NCI-H526 treated with DMSO at 0.1 percent for 48 hours (cell line): Measurements from ENCODE around the gene TET2.

Experiments used
- DNase-seq: peaks from one replicate; lab custom pipeline; 2025; lab: John Stamatoyannopoulos, UW

Gene TET2

GRCh38 chr4:105146276-105147015 lies at the start of gene TET2:
Gene TET2 (plus strand): TSS chr4:105146876. CDS start chr4:105233943, 87,067 bp downstream.
- peak; percentile 50 for DNase-seq

GRCh38 chr4:105102016-105102415 lies 44.7 kb upstream of the TET2 start:
- no peak for DNase-seq

GRCh38 chr4:105106426-105106825 lies 40.2 kb upstream of the TET2 start:
- no peak for DNase-seq

DNA sequence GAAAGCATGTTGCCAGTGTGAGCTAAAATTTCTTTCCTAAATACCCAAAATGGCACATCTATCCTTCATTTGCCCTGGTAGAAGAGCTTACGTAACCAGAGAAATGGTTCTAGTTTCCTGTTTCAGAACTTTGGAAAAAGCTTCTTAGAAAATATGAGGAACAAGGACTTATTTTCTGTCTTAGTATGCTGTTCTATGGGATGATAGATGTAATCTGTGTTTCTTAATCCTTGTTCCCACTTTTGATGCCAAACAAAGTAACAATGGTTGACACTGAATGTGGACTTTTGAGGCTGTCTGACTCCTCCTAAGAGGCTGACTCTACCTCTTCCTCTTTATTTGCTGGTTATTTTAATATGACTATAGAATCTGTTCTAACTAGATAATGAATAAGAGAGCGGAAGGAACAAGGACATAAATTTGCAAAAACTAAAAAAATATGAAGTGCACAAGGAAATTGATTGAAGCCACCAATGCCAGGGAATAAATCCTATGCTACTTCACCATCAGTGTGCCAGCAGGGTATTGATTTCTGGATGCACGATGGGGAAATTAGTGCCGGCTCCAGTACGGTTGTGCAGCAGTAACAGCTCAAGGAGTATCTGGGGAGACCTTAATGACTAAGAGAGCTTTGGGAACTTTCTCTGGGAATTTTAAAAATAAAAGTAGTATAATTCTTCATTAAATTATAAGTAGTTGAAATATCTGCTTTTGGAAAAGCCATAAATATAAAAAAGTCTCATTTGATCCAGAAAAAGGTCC lies 39.4 kb upstream of the TET2 start:
- no peak for DNase-seq

GRCh38 chr4:105108971-105109370 lies 37.7 kb upstream of the TET2 start:
- DNase-seq, result no peak

- no peak for DNase-seq
These were observed 34.4 kb upstream of the TET2 start for GRCh38 chr4:105112274-105112673.

- no peak for DNase-seq
These were observed 32.9 kb upstream of the TET2 start for GRCh38 chr4:105113800-105114199.

DNA sequence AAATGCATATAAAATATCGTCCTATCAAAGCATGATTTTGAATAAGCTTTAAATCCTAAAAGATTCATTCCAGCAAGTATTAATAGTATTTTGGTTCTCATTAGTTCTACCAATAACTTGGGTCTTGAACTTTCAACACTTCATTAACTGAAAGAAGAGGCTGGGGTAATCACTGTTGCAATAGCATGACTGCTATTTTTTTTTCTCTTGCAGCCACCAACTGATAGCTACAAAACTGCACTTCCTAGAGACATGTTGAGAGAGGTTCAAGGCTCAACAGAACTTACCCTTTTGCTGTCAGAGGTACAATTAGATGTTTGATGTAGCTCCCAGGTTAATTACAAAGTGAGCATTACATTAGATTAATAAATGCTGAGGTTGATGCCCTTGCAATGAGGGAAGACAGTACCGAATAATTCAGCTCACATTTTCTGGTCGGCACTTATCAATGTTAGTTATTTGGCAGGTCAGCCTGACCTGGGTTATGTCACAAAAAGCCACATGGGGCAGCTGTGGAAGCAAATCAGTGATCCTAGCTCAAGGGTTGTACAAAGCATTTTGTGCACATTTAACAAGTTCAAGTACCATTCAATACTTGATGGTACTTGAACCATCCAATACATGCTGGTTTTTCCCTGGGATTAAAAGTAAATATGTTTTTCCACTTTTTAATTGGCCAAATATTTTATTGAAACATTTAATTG lies 29.9 kb upstream of the TET2 start:
- no peak for DNase-seq

DNA sequence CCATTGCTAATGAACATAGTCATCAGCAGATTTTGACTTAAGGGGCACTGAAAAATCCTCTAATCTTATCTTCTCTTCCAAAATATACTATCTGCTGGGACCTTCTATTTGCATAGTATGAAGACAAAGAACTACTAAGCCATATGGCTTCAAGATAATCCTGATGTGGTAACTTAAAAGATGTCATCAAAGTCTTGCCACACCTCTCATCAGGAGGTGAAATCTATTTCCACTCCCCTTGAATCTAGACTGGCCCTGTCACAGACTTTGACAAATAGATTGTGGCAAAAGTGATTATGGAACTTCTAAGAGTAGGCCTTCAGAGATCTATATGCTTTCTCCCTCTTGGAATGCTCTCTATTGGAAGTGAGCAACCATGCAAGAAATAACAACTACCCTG lies 27.3 kb upstream of the TET2 start:
- DNase-seq, result no peak

DNA sequence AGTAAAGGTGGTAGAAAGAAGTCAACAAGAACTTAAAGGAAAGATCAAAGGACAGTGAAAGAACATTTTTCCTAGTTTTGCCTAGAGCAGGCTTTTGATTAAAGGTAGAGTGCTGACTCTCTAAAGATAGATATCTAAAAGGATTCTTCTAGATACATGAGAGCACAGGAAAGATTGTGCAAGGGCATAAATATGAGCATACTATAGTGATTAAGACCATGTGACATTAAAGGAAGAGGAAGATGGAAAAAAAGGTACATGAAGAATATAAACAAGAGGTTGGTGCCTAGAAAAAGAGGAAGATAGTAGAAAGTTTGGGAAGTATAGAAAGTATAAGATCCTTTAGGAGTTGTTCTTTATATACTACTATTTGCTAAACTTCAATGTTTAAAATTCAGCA lies 26.1 kb upstream of the TET2 start:
- DNase-seq, result no peak

DNA sequence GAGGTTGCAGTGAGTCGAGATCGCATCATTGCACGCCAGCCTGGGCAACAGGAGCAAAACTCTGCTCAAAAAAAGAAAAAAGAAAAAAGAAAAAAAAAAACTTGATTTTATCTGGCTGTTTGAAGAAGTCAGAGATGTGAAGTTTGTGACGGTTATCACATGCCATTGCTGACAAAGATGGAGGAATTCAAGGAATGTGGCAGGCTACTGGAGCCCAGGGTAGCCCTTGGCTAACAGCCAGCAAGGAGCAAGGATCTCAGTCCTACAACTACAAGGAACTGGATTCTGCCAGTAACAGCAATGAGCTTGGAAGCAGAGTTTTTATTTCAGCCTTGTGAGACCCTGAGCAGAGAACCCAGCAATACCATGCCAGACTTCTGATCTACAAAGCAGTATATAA lies 24.3 kb upstream of the TET2 start:
- DNase-seq, result no peak

- DNase-seq, result no peak
These were observed 20.1 kb upstream of the TET2 start for GRCh38 chr4:105126311-105127169.

GRCh38 chr4:105127170-105127445 lies 19.6 kb upstream of the TET2 start:
- no peak for DNase-seq

GRCh38 chr4:105128208-105128607 lies 18.5 kb upstream of the TET2 start:
- no peak for DNase-seq

- DNase-seq, result no peak
These were observed 17.2 kb upstream of the TET2 start for GRCh38 chr4:105129286-105130040.

DNA sequence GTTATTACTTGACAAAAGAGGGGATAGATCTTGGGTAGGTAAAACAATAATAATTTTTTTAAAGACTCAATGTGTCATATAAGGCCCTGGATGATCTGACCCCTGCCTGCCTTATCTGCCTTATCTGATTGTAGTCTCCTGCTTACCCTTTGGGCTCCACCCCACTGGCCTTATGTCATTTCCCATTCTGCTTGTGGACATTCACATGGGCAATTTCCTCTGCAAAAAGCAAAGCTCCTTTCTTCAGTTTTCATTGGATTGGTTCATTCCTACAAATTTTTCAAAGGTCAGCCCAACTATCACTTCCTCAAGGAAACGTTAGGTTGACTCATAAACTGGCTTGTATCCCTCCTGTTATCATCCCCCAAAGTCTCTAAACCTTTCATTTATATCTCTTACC lies 15.7 kb upstream of the TET2 start:
- no peak for DNase-seq

DNA sequence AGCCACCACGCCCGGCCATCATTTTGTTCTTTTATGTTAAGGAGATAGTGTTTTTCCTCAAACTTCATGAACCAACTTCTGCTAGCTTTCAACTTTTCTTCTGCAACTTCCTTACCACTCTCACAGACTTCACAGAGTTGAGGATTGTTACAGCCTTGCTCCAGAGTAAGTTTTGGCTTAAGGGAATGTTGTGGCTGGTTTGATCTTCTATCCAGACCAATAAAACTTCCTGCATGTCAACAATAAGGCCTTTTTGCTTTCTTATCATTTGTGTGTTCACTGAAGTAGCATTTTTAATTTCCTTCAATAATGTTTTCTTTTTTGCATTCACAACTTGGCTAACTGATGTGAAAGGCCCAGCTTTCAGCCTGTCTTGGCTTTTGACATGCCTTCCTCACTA lies 12.7 kb upstream of the TET2 start:
- no peak for DNase-seq

DNA sequence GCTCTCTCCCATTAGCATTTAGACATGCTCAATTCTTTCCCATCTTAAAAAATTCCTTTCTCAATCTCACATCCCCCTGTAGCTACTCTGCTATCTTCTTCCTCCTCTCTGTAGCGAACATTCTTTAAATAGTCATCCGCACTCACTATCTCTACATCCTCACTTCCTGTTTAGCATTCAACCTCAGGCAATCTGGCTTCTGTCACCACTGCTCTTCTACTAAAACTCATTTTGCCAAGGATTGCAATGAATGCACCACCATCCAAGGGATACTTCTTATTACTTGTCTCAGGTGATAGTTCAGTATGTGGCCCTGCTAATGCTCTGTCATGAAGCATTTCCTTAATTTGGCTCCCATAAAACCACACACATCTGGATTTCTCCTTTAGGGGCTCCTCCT lies 10.9 kb upstream of the TET2 start:
- DNase-seq, result no peak

- no peak for DNase-seq
These were observed 9.4 kb upstream of the TET2 start for GRCh38 chr4:105137121-105137875.

DNA sequence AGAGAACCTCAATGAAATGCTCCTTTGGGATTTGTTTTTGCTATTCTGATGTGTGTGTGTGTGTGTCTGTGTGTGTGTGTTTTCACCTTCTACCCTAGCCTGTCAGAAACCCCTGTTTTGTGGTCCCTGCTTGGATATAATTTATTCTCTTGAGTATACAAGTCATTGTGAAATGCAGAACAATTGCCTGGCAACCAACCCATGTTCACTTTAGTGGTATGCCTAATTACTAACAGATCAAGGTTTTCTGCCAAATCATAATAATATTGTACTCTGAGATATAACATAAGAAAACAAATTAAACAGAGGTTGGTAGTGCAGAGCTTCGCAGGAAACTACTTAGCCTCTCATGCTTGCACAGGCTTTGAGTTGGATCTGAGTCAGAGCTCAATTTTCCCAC lies 7.0 kb upstream of the TET2 start:
- no peak for DNase-seq
